ENCODE data around the gene TBC1D25.

DNA sequence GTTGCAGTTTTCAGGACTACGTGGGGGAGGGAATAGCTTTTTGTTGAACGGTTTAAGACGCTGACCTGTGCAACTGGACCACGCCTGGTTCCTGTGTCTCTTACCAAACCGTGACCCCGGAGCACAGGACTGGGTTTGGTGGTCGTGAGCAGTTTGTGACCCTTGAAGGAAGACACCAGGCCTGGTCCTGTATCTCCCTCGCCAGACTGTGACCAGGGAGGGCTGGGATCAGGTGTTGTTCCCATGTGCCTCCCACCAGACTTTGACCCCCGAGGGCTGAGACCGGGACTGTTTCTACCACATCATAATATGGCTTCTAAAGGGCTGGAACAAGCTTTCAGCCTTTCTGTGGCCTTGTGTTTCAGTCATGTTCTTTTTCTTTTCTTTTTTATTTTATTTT is 17.2 kb upstream of the TBC1D25 start:
- TF ChIP-seq CTCF (IDR thresholded peaks at IDR 0.05; ENCODE audit: low read length) = no peak
- TF ChIP-seq EZH2 (IDR thresholded peaks at IDR 0.05; ENCODE audit: borderline replicate concordance, low read length) = no peak
